ENCODE results near the gene USP33. TPM values are rescaled to one million over a fixed set of nuclear protein-coding genes. Genes with fewer than 3 reads are reported as not detected.

The USP33 gene
- total and polyA plus RNA-seq, 2 of the 8 experiments (the other 6 are each of a cell fraction or from before 2014, with no cell fraction given): 20.0 to 55.5 TPM

DNA sequence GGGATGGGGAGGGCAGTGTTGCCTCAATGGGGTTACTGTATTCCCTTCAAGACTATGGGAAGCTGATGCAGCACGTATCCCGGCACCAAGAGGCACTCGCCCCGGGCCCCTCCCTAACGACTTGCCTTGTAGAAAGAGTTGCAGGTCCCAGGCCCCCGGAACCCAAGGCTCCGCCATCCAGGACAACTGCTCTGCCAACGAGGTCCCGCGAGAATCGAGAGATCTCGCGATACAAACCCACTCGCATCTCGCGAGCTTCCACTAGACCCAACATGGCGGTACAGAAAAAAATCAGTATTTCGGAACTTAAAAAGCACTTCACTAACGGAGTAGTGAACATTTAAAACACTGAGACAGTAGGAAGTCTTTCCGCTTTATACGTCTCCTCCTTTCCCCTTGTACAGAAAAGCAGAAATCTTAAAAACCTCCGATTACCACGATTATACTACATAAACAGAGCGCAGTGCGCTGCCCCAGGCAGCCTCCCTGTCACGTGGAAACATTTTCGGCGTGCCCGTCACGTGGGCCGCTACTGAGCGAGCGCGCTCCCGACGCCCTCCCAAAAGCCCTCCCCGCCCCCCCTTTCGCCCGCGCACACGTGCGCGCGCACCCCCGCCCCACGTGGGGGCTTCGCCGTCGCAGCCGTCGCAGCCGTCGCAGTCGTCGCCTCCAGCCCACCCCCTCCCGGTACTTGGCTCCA lies 77.0 kb downstream of the USP33 start, which contains the start of gene ZZZ3 (continued):
- TF ChIP-seq, protein P1, sequence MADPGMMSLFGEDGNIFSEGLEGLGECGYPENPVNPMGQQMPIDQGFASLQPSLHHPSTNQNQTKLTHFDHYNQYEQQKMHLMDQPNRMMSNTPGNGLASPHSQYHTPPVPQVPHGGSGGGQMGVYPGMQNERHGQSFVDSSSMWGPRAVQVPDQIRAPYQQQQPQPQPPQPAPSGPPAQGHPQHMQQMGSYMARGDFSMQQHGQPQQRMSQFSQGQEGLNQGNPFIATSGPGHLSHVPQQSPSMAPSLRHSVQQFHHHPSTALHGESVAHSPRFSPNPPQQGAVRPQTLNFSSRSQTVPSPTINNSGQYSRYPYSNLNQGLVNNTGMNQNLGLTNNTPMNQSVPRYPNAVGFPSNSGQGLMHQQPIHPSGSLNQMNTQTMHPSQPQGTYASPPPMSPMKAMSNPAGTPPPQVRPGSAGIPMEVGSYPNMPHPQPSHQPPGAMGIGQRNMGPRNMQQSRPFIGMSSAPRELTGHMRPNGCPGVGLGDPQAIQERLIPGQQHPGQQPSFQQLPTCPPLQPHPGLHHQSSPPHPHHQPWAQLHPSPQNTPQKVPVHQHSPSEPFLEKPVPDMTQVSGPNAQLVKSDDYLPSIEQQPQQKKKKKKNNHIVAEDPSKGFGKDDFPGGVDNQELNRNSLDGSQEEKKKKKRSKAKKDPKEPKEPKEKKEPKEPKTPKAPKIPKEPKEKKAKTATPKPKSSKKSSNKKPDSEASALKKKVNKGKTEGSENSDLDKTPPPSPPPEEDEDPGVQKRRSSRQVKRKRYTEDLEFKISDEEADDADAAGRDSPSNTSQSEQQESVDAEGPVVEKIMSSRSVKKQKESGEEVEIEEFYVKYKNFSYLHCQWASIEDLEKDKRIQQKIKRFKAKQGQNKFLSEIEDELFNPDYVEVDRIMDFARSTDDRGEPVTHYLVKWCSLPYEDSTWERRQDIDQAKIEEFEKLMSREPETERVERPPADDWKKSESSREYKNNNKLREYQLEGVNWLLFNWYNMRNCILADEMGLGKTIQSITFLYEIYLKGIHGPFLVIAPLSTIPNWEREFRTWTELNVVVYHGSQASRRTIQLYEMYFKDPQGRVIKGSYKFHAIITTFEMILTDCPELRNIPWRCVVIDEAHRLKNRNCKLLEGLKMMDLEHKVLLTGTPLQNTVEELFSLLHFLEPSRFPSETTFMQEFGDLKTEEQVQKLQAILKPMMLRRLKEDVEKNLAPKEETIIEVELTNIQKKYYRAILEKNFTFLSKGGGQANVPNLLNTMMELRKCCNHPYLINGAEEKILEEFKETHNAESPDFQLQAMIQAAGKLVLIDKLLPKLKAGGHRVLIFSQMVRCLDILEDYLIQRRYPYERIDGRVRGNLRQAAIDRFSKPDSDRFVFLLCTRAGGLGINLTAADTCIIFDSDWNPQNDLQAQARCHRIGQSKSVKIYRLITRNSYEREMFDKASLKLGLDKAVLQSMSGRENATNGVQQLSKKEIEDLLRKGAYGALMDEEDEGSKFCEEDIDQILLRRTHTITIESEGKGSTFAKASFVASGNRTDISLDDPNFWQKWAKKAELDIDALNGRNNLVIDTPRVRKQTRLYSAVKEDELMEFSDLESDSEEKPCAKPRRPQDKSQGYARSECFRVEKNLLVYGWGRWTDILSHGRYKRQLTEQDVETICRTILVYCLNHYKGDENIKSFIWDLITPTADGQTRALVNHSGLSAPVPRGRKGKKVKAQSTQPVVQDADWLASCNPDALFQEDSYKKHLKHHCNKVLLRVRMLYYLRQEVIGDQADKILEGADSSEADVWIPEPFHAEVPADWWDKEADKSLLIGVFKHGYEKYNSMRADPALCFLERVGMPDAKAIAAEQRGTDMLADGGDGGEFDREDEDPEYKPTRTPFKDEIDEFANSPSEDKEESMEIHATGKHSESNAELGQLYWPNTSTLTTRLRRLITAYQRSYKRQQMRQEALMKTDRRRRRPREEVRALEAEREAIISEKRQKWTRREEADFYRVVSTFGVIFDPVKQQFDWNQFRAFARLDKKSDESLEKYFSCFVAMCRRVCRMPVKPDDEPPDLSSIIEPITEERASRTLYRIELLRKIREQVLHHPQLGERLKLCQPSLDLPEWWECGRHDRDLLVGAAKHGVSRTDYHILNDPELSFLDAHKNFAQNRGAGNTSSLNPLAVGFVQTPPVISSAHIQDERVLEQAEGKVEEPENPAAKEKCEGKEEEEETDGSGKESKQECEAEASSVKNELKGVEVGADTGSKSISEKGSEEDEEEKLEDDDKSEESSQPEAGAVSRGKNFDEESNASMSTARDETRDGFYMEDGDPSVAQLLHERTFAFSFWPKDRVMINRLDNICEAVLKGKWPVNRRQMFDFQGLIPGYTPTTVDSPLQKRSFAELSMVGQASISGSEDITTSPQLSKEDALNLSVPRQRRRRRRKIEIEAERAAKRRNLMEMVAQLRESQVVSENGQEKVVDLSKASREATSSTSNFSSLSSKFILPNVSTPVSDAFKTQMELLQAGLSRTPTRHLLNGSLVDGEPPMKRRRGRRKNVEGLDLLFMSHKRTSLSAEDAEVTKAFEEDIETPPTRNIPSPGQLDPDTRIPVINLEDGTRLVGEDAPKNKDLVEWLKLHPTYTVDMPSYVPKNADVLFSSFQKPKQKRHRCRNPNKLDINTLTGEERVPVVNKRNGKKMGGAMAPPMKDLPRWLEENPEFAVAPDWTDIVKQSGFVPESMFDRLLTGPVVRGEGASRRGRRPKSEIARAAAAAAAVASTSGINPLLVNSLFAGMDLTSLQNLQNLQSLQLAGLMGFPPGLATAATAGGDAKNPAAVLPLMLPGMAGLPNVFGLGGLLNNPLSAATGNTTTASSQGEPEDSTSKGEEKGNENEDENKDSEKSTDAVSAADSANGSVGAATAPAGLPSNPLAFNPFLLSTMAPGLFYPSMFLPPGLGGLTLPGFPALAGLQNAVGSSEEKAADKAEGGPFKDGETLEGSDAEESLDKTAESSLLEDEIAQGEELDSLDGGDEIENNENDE (IDR thresholded peaks at IDR 0.05; ENCODE audit: insufficient replicate concordance, low read length): no peak
- TF ChIP-seq, protein P2, sequence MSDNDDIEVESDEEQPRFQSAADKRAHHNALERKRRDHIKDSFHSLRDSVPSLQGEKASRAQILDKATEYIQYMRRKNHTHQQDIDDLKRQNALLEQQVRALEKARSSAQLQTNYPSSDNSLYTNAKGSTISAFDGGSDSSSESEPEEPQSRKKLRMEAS (IDR thresholded peaks at IDR 0.05): peak; percentile 90
- TF ChIP-seq CHD1 (IDR thresholded peaks at IDR 0.05; ENCODE audit: low read depth, low read length) (no peak), EGR1 (IDR thresholded peaks at IDR 0.05; ENCODE audit: borderline replicate concordance, low read depth, low read length) (no peak), HDAC6 (IDR thresholded peaks at IDR 0.05; ENCODE audit: low read depth, low read length) (no peak), CBX8 (IDR thresholded peaks at IDR 0.05; ENCODE audit: borderline replicate concordance, low read depth, low read length) (no peak), JUN (IDR thresholded peaks at IDR 0.05; ENCODE audit: low read depth, low read length) (no peak), SIX5 (IDR thresholded peaks at IDR 0.05; ENCODE audit: low read depth, low read length) (no peak), CBX5 (IDR thresholded peaks at IDR 0.05; ENCODE audit: low read depth, low read length) (no peak), SP1 (IDR thresholded peaks at IDR 0.05; ENCODE audit: low read depth, low read length) (no peak), CHD2 (IDR thresholded peaks at IDR 0.05; ENCODE audit: low read length) (peak; percentile 99), MAFK (IDR thresholded peaks at IDR 0.05; ENCODE audit: low read depth, low read length) (no peak)

All from H1 (cell line).